HepG2 (cell line): ENCODE data around the gene PIEZO1. TPM values are rescaled to one million over a fixed set of nuclear protein-coding genes. Genes with fewer than 3 reads are reported as not detected.

Source experiments
- AGO2 ChIP-seq: fragments of 200-400 bp; formaldehyde crosslinking; optimal IDR thresholded peaks from 2 replicates; pipeline ENCODE3; 2017; ENCODE audit warnings: mild to moderate bottlenecking, low read depth, low read length, moderate library complexity
- FOXM1 ChIP-seq: sonication (generic); formaldehyde crosslinking; IDR thresholded peaks from 2 replicates; pipeline ENCODE4 v1.5.0; 2020; ENCODE audit warnings: missing genetic modification reagents
- KDM5B ChIP-seq: sonication (generic); formaldehyde crosslinking; IDR thresholded peaks from 2 replicates; pipeline ENCODE4 v1.4.0; 2020; ENCODE audit warnings: missing genetic modification reagents, mild to moderate bottlenecking, borderline replicate concordance
- MAZ ChIP-seq, 2 experiments: sonication (generic) in 1 of 2; formaldehyde crosslinking in 1 of 2; IDR thresholded peaks; 2 replicates each; pipeline versions ENCODE4 v1.5.0 to v1.6.1; 2012 to 2020; ENCODE audit warnings: low read depth in 2 of 2, mild to moderate bottlenecking in 2 of 2, borderline replicate concordance in 1 of 2, improper control_type of control experiment in 1 of 2, low read length in 1 of 2, missing genetic modification reagents in 1 of 2, moderate library complexity in 1 of 2
- NFYC ChIP-seq: IDR thresholded peaks from 2 replicates; pipeline ENCODE4 v1.6.1; 2016; ENCODE audit warnings: missing genetic modification reagents, missing compliant biosample characterization
- ZNF33A ChIP-seq: sonication (generic); formaldehyde crosslinking; IDR thresholded peaks from 2 replicates; pipeline ENCODE4 v1.5.1; 2020; ENCODE audit warnings: missing genetic modification reagents, mild to moderate bottlenecking, moderate library complexity, borderline replicate concordance
- ZNF44 ChIP-seq: sonication (generic); formaldehyde crosslinking; IDR thresholded peaks from 2 replicates; pipeline ENCODE4 v1.5.1; 2020; ENCODE audit warnings: mild to moderate bottlenecking, missing genetic modification reagents
- ZNF598 ChIP-seq: sonication (generic); formaldehyde crosslinking; IDR thresholded peaks from 2 replicates; pipeline ENCODE4 v1.5.1; 2020; ENCODE audit warnings: mild to moderate bottlenecking, missing genetic modification reagents, borderline replicate concordance
- ZNF777 ChIP-seq: sonication (generic); formaldehyde crosslinking; IDR thresholded peaks from 2 replicates; pipeline ENCODE4 v1.4.0; 2020; ENCODE audit warnings: missing genetic modification reagents
- polyA plus RNA-seq, 8 experiments: library from polyadenylated mRNA; depleted of rRNA in 3 of 8; stranded (reverse) in 7 of 8; unstranded in 1 of 8; fragments of >200 nt; fragmentation: Illumina TruSeq in 4 of 8; extraction: Trizol in 4 of 8; gene quantifications; 2 replicates each; pipeline versions ENCODE4 v1.2.1 to v1.2.3, GENCODE V29; 2011 to 2016; ENCODE audit warnings: low read depth in 4 of 8, missing spikeins in 1 of 8, mixed read lengths in 1 of 8; ENCODE audit not compliant: insufficient read depth in 1 of 8
- total RNA-seq, 5 experiments: library from RNA; depleted of rRNA; stranded (reverse); fragments of >200 nt; fragmentation: Illumina TruSeq; extraction: Trizol; gene quantifications; 2 replicates each; pipeline ENCODE4 v1.2.3, GENCODE V29; 2016; ENCODE audit warnings: low read depth in 1 of 5
- TF ChIP-seq, protein P1 (sequence below): sonication (generic); formaldehyde crosslinking; conservative IDR thresholded peaks from 2 replicates; pipeline ENCODE4 v1.4.0; 2020; ENCODE audit warnings: missing genetic modification reagents
- TF ChIP-seq, protein P2 (sequence below): sonication (generic); formaldehyde crosslinking; conservative IDR thresholded peaks from 2 replicates; pipeline ENCODE4 v1.8.0; 2022; ENCODE audit warnings: low read depth, missing genetic modification reagents
- TF ChIP-seq, protein P3 (sequence below): IDR thresholded peaks from 2 replicates; pipeline ENCODE4 v1.6.1; 2016; ENCODE audit warnings: missing genetic modification reagents, missing compliant biosample characterization
- TF ChIP-seq, protein P4 (sequence below): sonication (generic); formaldehyde crosslinking; IDR thresholded peaks from 2 replicates; pipeline ENCODE4 v1.4.0; 2020; ENCODE audit warnings: low read depth, mild to moderate bottlenecking, missing genetic modification reagents
- TF ChIP-seq, protein P5 (sequence below): sonication (generic); formaldehyde crosslinking; IDR thresholded peaks from 2 replicates; pipeline ENCODE4 v1.4.0; 2020; ENCODE audit warnings: missing genetic modification reagents
- TF ChIP-seq, protein P6 (sequence below): sonication (generic); formaldehyde crosslinking; IDR thresholded peaks from 2 replicates; pipeline ENCODE4 v1.8.0; 2022; ENCODE audit warnings: low read depth, missing genetic modification reagents

Gene PIEZO1
- total and polyA plus RNA-seq, 2 of the 13 experiments (the other 11 are each of a cell fraction or from before 2014, with no cell fraction given) = 67.9 to 85.0 TPM

DNA sequence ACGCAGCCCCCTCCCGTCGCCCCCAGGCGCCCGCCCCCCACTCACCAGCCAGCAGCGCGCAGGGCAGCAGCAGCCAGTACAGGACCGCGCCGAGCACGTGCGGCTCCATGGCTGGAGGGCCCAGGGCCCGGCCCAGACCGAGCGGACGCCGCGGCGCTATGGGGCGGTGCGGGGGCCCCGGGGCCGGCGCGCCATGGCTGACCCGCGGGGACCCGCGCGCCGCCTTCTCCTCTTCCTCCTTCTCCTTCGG lies 239 bp downstream of the PIEZO1 start (continued):
- TF ChIP-seq MAZ (IDR thresholded peaks at IDR 0.05; ENCODE audit: borderline replicate concordance, low read depth, low read length) (no peak), MAZ (CRISPR knock-in tag; IDR thresholded peaks at IDR 0.05; ENCODE audit: low read depth) (no peak), ZNF33A (CRISPR knock-in tag) (no peak), ZNF44 (CRISPR knock-in tag) (no peak), ZNF598 (CRISPR knock-in tag) (no peak), NFYC (CRISPR knock-in tag) (no peak), KDM5B (CRISPR knock-in tag) (no peak), ZNF777 (no peak), AGO2 (no peak), FOXM1 (CRISPR knock-in tag) (0 out of 2 replicates have a peak, but pooled peaks have one; percentile 19)
- TF ChIP-seq, protein P1, sequence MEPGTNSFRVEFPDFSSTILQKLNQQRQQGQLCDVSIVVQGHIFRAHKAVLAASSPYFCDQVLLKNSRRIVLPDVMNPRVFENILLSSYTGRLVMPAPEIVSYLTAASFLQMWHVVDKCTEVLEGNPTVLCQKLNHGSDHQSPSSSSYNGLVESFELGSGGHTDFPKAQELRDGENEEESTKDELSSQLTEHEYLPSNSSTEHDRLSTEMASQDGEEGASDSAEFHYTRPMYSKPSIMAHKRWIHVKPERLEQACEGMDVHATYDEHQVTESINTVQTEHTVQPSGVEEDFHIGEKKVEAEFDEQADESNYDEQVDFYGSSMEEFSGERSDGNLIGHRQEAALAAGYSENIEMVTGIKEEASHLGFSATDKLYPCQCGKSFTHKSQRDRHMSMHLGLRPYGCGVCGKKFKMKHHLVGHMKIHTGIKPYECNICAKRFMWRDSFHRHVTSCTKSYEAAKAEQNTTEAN (CRISPR knock-in tag) = peak; percentile 24; the same call in 1 of the 2 replicates
- TF ChIP-seq, protein P2, sequence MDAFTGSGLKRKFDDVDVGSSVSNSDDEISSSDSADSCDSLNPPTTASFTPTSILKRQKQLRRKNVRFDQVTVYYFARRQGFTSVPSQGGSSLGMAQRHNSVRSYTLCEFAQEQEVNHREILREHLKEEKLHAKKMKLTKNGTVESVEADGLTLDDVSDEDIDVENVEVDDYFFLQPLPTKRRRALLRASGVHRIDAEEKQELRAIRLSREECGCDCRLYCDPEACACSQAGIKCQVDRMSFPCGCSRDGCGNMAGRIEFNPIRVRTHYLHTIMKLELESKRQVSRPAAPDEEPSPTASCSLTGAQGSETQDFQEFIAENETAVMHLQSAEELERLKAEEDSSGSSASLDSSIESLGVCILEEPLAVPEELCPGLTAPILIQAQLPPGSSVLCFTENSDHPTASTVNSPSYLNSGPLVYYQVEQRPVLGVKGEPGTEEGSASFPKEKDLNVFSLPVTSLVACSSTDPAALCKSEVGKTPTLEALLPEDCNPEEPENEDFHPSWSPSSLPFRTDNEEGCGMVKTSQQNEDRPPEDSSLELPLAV (CRISPR knock-in tag) = 0 out of 2 replicates have a peak, but pooled peaks have one; percentile 3
- TF ChIP-seq, protein P3, sequence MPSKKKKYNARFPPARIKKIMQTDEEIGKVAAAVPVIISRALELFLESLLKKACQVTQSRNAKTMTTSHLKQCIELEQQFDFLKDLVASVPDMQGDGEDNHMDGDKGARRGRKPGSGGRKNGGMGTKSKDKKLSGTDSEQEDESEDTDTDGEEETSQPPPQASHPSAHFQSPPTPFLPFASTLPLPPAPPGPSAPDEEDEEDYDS = no peak
- TF ChIP-seq, protein P4, sequence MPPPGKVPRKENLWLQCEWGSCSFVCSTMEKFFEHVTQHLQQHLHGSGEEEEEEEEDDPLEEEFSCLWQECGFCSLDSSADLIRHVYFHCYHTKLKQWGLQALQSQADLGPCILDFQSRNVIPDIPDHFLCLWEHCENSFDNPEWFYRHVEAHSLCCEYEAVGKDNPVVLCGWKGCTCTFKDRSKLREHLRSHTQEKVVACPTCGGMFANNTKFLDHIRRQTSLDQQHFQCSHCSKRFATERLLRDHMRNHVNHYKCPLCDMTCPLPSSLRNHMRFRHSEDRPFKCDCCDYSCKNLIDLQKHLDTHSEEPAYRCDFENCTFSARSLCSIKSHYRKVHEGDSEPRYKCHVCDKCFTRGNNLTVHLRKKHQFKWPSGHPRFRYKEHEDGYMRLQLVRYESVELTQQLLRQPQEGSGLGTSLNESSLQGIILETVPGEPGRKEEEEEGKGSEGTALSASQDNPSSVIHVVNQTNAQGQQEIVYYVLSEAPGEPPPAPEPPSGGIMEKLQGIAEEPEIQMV = no peak
- TF ChIP-seq, protein P5, sequence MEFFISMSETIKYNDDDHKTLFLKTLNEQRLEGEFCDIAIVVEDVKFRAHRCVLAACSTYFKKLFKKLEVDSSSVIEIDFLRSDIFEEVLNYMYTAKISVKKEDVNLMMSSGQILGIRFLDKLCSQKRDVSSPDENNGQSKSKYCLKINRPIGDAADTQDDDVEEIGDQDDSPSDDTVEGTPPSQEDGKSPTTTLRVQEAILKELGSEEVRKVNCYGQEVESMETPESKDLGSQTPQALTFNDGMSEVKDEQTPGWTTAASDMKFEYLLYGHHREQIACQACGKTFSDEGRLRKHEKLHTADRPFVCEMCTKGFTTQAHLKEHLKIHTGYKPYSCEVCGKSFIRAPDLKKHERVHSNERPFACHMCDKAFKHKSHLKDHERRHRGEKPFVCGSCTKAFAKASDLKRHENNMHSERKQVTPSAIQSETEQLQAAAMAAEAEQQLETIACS (CRISPR knock-in tag) = peak; percentile 27; the same call in 1 of the 2 replicates
- TF ChIP-seq, protein P6, sequence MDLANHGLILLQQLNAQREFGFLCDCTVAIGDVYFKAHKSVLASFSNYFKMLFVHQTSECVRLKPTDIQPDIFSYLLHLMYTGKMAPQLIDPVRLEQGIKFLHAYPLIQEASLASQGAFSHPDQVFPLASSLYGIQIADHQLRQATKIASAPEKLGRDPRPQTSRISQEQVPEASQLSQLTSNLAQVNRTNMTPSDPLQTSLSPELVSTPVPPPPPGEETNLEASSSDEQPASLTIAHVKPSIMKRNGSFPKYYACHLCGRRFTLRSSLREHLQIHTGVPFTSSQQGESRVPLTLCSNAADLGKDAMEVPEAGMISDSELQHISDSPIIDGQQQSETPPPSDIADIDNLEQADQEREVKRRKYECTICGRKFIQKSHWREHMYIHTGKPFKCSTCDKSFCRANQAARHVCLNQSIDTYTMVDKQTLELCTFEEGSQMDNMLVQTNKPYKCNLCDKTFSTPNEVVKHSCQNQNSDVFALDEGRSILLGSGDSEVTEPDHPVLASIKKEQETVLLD = peak; percentile 75; the same call in 1 of the 2 replicates
